ENCODE measurements around the gene NUTM2B.
"Not testable (repeated sequence)": the region's sequence is repeated elsewhere in the genome, so short reads cannot be mapped to it uniquely, and the experiment has no call there.

NUTM2B gene

DNA sequence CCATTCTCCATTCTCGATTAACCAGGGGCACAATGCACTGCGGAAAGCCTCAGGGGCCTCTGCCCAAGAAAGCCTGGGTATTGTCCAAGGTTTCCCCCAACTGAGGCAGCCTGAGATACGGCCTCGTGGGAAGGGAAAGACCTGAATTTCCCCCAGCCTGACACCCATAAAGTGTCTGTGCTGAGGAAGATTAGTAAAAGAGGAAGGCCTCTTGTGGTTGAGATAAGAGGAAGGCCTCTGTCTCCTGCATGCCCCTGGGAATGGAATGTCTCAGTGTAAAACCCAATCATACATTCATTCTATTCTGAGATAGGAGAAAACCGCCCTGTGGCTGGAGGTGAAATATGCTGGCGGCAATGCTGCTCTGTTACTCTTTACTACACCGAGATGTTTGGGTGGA lies 41.8 kb downstream of the NUTM2B start:
- DNase-seq = not testable (repeated sequence)

DNA sequence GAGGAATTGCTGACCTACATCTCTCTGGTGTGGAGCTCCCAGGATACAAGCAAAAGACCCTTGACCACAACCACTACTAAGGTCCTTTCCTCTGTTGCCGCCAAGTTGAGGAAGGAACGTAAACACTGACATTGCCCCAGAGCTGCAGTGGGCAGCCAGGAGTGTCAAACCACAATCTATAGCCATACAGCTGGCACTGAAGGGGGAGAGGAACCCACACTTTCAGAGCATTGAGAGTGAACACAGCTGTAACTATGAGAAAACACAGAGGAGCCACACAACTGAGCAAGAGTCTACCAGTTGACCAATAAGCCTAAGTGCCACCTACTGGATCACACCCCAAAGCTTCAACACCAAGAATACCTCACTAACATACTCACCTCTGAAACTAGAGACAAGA lies 45.5 kb downstream of the NUTM2B start:
- DNase-seq = not testable (repeated sequence)

DNA sequence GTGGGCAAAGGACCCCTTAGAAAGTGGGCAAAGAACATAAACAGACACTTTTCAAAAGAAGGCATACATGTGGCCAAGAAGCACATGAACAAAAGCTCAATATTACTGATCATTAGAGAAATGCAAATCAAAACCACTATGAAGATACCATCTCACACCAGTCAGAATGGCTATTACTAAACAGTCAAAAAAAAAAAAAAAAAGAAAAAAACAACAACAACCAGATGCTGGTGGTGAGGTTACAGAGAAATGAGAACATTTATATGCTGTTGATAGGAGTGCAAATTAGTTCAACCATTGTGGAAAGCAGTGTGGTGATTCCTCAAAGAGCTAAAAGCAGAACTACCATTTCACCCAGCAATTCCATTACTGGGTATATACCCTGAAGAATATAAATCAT lies 50.6 kb downstream of the NUTM2B start:
- DNase-seq = not testable (repeated sequence)

DNA sequence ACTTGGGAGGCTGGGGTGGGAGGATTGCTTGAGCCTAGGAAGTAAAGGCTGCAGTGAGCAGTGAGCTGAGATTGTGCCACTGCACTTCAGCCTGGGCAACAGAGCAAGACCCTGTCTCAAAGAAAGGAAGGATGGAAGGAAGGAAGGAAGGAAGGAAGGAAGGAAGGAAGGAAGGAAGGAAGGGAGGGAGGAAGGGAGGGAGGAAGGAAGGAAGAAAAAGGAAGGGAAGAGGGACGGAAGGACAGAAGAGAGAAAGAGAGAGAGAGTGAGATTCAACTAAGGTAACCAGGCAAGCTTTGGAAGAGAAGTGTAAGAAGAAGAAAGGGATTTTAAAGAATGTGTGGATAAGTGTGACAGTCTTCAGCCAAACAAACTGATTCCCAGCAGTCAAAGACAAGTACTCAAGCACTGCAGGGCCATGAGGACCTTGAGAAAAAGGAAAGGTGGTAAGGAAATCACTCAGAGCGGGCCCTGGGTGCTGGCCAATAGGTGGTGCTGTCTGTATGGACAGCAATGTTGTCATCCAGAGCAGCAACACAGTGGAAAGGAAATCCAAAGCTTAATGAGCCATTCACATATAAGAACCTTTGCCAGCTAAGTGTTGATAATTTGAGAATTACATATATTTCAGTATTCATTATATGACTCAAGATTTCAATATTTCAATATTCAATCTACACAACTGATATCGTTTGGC lies 55.4 kb downstream of the NUTM2B start:
- not testable (repeated sequence) for DNase-seq

Measured in NCI-H446 (cell line).